Activated CD4-positive, alpha-beta memory T cell treated with anti-CD3 and anti-CD28 coated beads, Interleukin-2, amount 10 ng/mL, durations not matched to agents 7 days and 5 days (primary cell): Measurements from ENCODE around the gene ASRGL1. TPM values are rescaled to one million over a fixed set of nuclear protein-coding genes. Genes with fewer than 3 reads are reported as not detected.
"Not testable (repeated sequence)": the region's sequence is repeated elsewhere in the genome, so short reads cannot be mapped to it uniquely, and the experiment has no call there.

Experiments
- CTCF ChIA-PET: fragments of 350-600 bp; sonication (Branson Sonifier 250); formaldehyde crosslinking; loops from one replicate; lab custom pipeline; 2021; ENCODE audit warnings: antibody characterized with exemption, inconsistent platforms; lab: Charles Lee
- POLR2A ChIA-PET: fragments of 350-600 bp; sonication (Branson Sonifier 250); formaldehyde crosslinking; loops from one replicate; lab custom pipeline; 2021; ENCODE audit warnings: antibody characterized with exemption; lab: Charles Lee
- DNase-seq: peaks from one replicate; pipeline ENCODE4 v3.0.0-alpha.2; 2020
- H3K27ac Mint-ChIP-seq: one replicate; pipeline ENCODE4 v1.8.0; 2021; ENCODE audit warnings: mild to moderate bottlenecking, mixed read lengths
- H3K27me3 Mint-ChIP-seq: one replicate; pipeline ENCODE4 v1.8.0; 2021; ENCODE audit warnings: mixed read lengths
- H3K36me3 Mint-ChIP-seq: one replicate; pipeline ENCODE4 v1.8.0; 2021; ENCODE audit warnings: low read depth, mixed read lengths
- H3K4me1 Mint-ChIP-seq: one replicate; pipeline ENCODE4 v1.8.0; 2021; ENCODE audit warnings: mixed read lengths
- H3K4me3 Mint-ChIP-seq: one replicate; pipeline ENCODE4 v1.8.0; 2021; ENCODE audit warnings: mild to moderate bottlenecking, mixed read lengths
- H3K9me3 Mint-ChIP-seq: one replicate; pipeline ENCODE4 v1.8.0; 2021; ENCODE audit warnings: mixed read lengths
- total RNA-seq, 2 experiments: library from RNA; stranded (reverse); gene quantifications; one replicate each; pipeline ENCODE4 v1.2.3, GENCODE V29; 2021

The ASRGL1 gene
- total RNA-seq, 2 experiments from 2014 or later: 6.2 to 6.5 TPM

- no peak for DNase-seq
- CTCF ChIA-PET: no interaction called here
- POLR2A ChIA-PET: interaction anchor here (0.9 kb wide), 1 partner anchor 210 kb away, joined by 4 read pairs; the partner anchor contains the start of gene INCENP
- H3K27me3 Mint-ChIP-seq: peaks cover 69% of the 10 kb centered on the region
- peaks cover 13% of the 10 kb centered on the region for H3K4me1 Mint-ChIP-seq
- no peaks in the 10 kb centered on the region for H3K36me3 Mint-ChIP-seq
- no peaks in the 10 kb centered on the region for H3K9me3 Mint-ChIP-seq
- no peak overlapping the region for H3K4me3 Mint-ChIP-seq
- H3K27ac Mint-ChIP-seq: no peak overlapping the region
These were observed 3.5 kb upstream of the ASRGL1 start for GRCh38 chr11:62333768-62334167.

GRCh38 chr11:62336949-62337302 lies 322 bp upstream of the ASRGL1 start:
- Mint-ChIP-seq H3K27me3 (peaks cover 61% of the 10 kb centered on the region), H3K4me1 (peaks cover 13% of the 10 kb centered on the region), H3K4me3 (peak overlapping the region; percentile 79)
- ChIA-PET POLR2A (interaction anchor here (1.5 kb wide), 1 partner anchor 328 kb away, joined by 3 read pairs; the partner anchor contains the start of genes C11orf98 and CSKMT), CTCF (interaction anchor here (1.1 to 2.4 kb wide), 2 partner anchors 14 to 43 kb away, joined by 5 to 9 read pairs; no protein-coding TSS in a partner anchor)
- not testable (repeated sequence) for DNase-seq, H3K27ac Mint-ChIP-seq, H3K9me3 Mint-ChIP-seq, H3K36me3 Mint-ChIP-seq

DNA sequence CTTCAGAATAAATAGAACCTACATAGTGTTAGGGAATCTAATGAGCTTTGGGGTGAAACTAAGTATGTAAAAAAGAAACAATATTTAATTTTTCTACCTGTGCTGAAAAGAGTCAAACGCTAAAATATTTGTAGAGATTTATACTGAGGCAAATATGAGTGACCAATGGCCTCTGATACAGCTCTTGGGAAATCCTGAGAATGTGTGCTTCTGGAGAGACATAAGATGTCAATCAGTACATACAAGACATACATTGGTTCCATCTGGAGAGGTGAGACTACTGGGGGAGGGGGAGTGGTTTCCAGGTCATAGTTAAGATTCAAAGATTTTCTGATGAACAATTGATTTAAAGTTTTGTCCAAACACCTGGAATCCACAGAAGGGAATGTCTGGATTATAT lies 970 bp downstream of the ASRGL1 start:
- DNase-seq: no peak
- peak overlapping the region; percentile 79 for H3K4me3 Mint-ChIP-seq
- H3K9me3 Mint-ChIP-seq: no peaks in the 10 kb centered on the region
- H3K36me3 Mint-ChIP-seq: no peaks in the 10 kb centered on the region
- CTCF ChIA-PET: interaction anchor here (0.7 to 2.4 kb wide), 10 partner anchors 10 to 545 kb away, joined by 3 to 9 read pairs (median 4); partner anchors contain the start of genes FEN1 and TMEM258
- peaks cover 51% of the 10 kb centered on the region for H3K27me3 Mint-ChIP-seq
- no peak overlapping the region for H3K27ac Mint-ChIP-seq
- POLR2A ChIA-PET: interaction anchor here (0.7 to 0.9 kb wide), 2 partner anchors 215 to 503 kb away, joined by 3 read pairs; no protein-coding TSS in a partner anchor
- H3K4me1 Mint-ChIP-seq: peaks cover 13% of the 10 kb centered on the region

DNA sequence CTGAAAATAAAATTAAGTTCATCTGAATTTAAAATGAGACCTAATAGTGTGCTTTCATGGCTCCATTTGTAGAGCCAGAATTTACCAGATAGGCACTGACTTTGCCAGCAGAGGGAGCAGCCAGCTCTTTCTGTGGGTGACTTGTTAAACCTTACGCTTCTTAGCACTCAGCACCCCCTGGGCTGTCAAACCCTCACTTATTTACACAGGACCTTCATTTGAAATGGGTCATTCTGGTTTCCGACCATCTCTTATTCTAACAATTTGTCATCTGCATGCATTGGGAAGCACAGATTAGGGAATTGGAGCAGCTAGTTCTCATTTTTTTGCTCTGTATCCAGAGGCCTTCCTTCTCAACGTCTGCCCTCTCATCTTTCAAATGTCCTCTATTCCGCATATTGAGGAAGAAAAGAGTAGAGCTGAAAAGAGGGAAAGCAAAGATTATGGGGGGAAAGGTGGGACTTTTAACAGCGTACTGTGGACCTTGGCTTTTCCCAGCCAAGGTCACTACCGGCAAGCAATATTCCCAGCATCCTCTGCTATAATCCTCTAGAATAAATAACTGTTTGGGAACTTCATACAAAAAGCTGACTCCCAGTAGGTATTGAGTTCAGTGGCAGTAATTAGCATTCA lies 3.1 kb downstream of the ASRGL1 start:
- no peak overlapping the region for H3K4me3 Mint-ChIP-seq
- no peak overlapping the region for H3K27ac Mint-ChIP-seq
- peaks cover 13% of the 10 kb centered on the region for H3K4me1 Mint-ChIP-seq
- H3K9me3 Mint-ChIP-seq: no peaks in the 10 kb centered on the region
- peaks cover 35% of the 10 kb centered on the region for H3K27me3 Mint-ChIP-seq
- ChIA-PET POLR2A (no interaction called here), CTCF (interaction anchor here (0.7 to 2.7 kb wide), 13 partner anchors 11 to 203 kb away, joined by 3 to 16 read pairs (median 6); no protein-coding TSS in a partner anchor)
- no peaks in the 10 kb centered on the region for H3K36me3 Mint-ChIP-seq
- peak; percentile 64 for DNase-seq

- no peak for DNase-seq
- ChIA-PET POLR2A (no interaction called here), CTCF (interaction anchor here (0.8 to 2.7 kb wide), 9 partner anchors 10 to 83 kb away, joined by 3 to 16 read pairs (median 7); no protein-coding TSS in a partner anchor)
- Mint-ChIP-seq H3K9me3 (no peaks in the 10 kb centered on the region), H3K36me3 (no peaks in the 10 kb centered on the region), H3K4me1 (peaks cover 10% of the 10 kb centered on the region), H3K4me3 (no peak overlapping the region), H3K27me3 (peaks cover 23% of the 10 kb centered on the region), H3K27ac (no peak overlapping the region)
These were observed 4.3 kb downstream of the ASRGL1 start for GRCh38 chr11:62341588-62341987.

GRCh38 chr11:62343646-62344190 lies 6.5 kb downstream of the ASRGL1 start:
- H3K27ac Mint-ChIP-seq, H3K4me3 Mint-ChIP-seq, H3K36me3 Mint-ChIP-seq, DNase-seq, POLR2A ChIA-PET, H3K4me1 Mint-ChIP-seq, H3K9me3 Mint-ChIP-seq: not testable (repeated sequence)
- CTCF ChIA-PET: interaction anchor here (0.7 kb wide), 2 partner anchors 112 to 689 kb away, joined by 3 read pairs; no protein-coding TSS in a partner anchor
- peaks cover 13% of the 10 kb centered on the region for H3K27me3 Mint-ChIP-seq

DNA sequence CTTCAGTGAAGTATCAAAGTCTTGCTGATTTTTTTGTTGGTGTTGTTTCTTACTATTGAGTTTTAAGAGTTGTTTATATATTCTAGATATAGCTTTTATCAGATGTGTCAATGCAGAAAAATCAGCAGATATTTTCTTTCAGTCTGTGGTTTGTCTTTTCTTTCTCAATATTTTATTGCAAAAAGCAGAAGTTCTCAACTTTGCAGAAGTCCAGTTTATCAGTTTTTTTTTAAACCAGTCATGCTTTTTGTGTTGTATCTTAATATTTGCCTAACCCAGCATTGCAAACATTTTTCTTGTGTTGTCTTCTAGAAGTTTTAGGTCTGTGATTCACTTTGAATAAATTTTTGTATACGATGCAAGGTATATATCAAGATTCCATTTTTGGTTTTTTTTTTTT lies 7.0 kb downstream of the ASRGL1 start:
- ChIA-PET POLR2A (no interaction called here), CTCF (interaction anchor here (1.5 kb wide), 1 partner anchor 80 kb away, joined by 3 read pairs; no protein-coding TSS in a partner anchor)
- no peak overlapping the region for H3K4me3 Mint-ChIP-seq
- H3K36me3 Mint-ChIP-seq: no peaks in the 10 kb centered on the region
- H3K27me3 Mint-ChIP-seq: peaks cover 9% of the 10 kb centered on the region
- no peak for DNase-seq
- H3K9me3 Mint-ChIP-seq: no peaks in the 10 kb centered on the region
- no peaks in the 10 kb centered on the region for H3K4me1 Mint-ChIP-seq
- H3K27ac Mint-ChIP-seq: no peak overlapping the region

DNA sequence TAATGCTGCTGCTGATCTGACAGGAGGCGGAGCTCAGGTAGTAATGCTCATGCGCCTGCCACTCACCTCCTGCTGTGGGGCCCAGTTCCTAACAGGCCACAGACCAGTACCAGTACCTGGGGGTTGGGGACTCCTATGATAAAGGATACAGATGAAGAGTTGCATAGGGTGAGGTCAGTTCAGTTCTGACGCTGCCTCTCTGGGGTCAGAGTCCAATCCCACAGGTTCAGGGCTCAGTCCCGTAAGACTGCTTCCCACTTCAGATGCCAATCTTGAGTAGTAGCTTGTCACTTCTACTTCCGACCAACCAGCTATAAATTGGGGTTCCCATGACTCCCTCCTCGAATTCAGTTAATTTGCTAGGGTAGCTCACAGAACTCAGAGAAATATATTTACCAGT lies 8.6 kb downstream of the ASRGL1 start:
- Mint-ChIP-seq H3K9me3 (no peaks in the 10 kb centered on the region), H3K36me3 (no peaks in the 10 kb centered on the region), H3K4me3 (no peak overlapping the region), H3K4me1 (no peaks in the 10 kb centered on the region), H3K27ac (no peak overlapping the region), H3K27me3 (peaks cover 3% of the 10 kb centered on the region)
- no peak for DNase-seq
- ChIA-PET POLR2A (no interaction called here), CTCF (interaction anchor here (0.5 kb wide), 1 partner anchor 25 kb away, joined by 3 read pairs; no protein-coding TSS in a partner anchor)

DNA sequence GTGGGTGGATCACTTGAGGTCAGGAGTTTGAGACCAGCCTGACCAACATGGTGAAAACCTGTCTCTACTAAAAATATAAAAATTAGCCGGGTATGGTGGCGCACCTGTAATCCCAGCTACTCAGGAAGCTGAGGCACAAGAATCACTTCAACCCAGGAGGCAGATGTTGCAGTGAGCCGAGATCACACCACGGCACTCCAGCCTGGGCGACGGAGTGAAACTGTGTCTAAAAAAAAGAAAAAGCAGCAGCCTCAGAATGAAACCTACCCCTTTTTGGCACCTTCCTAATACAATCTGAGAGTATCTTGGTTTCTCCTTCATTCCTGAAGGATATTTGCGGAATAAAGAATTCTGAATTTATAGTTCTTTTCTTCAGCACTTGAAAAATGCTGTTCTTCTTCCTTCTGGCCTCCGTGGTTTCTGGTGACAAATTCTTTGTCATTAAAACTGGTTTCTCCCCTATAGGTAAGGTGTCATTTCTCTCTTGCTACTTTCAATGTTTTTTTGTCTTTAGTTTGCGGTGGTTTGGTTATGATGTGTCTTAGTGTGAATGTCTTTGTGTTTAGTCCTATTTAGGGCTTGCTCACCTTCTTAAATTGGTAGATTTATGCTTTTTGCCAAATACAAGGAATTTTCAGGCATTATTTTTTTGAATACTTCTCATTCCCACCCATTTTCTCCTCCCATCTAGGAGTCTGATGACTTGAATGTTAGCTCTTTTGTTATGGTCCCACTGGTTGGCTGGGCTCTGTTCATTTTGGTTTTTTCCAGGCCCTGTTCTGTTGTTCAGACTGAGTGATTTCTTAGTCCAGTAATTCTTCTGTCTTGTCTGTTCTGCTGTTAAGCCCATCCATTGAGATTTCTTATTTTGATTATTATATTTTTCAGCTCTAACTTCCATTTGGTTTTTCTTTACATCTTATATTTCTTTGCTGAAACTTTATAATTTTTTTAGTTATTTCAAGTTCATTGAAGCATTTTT lies 15.4 kb downstream of the ASRGL1 start:
- H3K4me3 Mint-ChIP-seq: no peak overlapping the region
- H3K4me1 Mint-ChIP-seq: peaks cover 9% of the 10 kb centered on the region
- no peak for DNase-seq
- no peak overlapping the region for H3K27ac Mint-ChIP-seq
- CTCF ChIA-PET: interaction anchor here (0.7 to 2.8 kb wide), 5 partner anchors 12 to 841 kb away, joined by 3 to 9 read pairs (median 4); no protein-coding TSS in a partner anchor
- POLR2A ChIA-PET: interaction anchor here (0.6 kb wide), 1 partner anchor 83 kb away, joined by 3 read pairs; no protein-coding TSS in a partner anchor
- peaks cover 3% of the 10 kb centered on the region for H3K27me3 Mint-ChIP-seq
- H3K9me3 Mint-ChIP-seq: no peaks in the 10 kb centered on the region
- H3K36me3 Mint-ChIP-seq: no peaks in the 10 kb centered on the region

- Mint-ChIP-seq H3K9me3 (no peaks in the 10 kb centered on the region), H3K27ac (no peak overlapping the region), H3K4me3 (no peak overlapping the region), H3K4me1 (peaks cover 9% of the 10 kb centered on the region), H3K36me3 (no peaks in the 10 kb centered on the region), H3K27me3 (no peaks in the 10 kb centered on the region)
- ChIA-PET POLR2A (no interaction called here), CTCF (interaction anchor here (2.8 kb wide), 1 partner anchor 14 kb away, joined by 9 read pairs; no protein-coding TSS in a partner anchor)
- no peak for DNase-seq
These were observed 16.6 kb downstream of the ASRGL1 start for GRCh38 chr11:62353841-62354240.

GRCh38 chr11:62358273-62358672 lies 21.0 kb downstream of the ASRGL1 start:
- Mint-ChIP-seq H3K27me3 (no peaks in the 10 kb centered on the region), H3K9me3 (no peaks in the 10 kb centered on the region), H3K36me3 (no peaks in the 10 kb centered on the region), H3K27ac (no peak overlapping the region), H3K4me3 (no peak overlapping the region), H3K4me1 (peaks cover 1% of the 10 kb centered on the region)
- DNase-seq: no peak
- CTCF ChIA-PET: no interaction called here
- POLR2A ChIA-PET: no interaction called here

GRCh38 chr11:62359475-62359874 lies 22.2 kb downstream of the ASRGL1 start:
- H3K4me3 Mint-ChIP-seq: no peak overlapping the region
- no peak for DNase-seq
- H3K27ac Mint-ChIP-seq: no peak overlapping the region
- H3K4me1 Mint-ChIP-seq: no peaks in the 10 kb centered on the region
- no peaks in the 10 kb centered on the region for H3K27me3 Mint-ChIP-seq
- ChIA-PET POLR2A (no interaction called here), CTCF (interaction anchor here (0.8 to 1.6 kb wide), 2 partner anchors 21 to 65 kb away, joined by 4 read pairs; no protein-coding TSS in a partner anchor)
- no peaks in the 10 kb centered on the region for H3K36me3 Mint-ChIP-seq
- no peaks in the 10 kb centered on the region for H3K9me3 Mint-ChIP-seq
